Liver (tissue), 9 donors: ENCODE data around the gene ZNF410. TPM values are rescaled to one million over a fixed set of nuclear protein-coding genes. Genes with fewer than 3 reads are reported as not detected.

ENCODE experiments used
- DNase-seq: peaks from one replicate; pipeline ENCODE4 v3.0.0-alpha.2; 2017; ENCODE audit warnings: low spot score
- H3K27ac ChIP-seq, 2 donors: one replicate each; pipeline ENCODE4 v1.7.0; 2013; ENCODE audit warnings: inconsistent platforms in 2 of 2, low read length in 2 of 2, control low read depth in 1 of 2, low read depth in 1 of 2, mild to moderate bottlenecking in 1 of 2
- H3K27me3 ChIP-seq, 4 donors: one replicate each; pipeline versions ENCODE4 v1.6.1 to v1.7.0; 2013; ENCODE audit warnings: low read length in 3 of 4, inconsistent platforms in 1 of 4, mild to moderate bottlenecking in 1 of 4, moderate library complexity in 1 of 4; ENCODE audit not compliant: control insufficient read depth in 4 of 4, insufficient read depth in 4 of 4
- H3K36me3 ChIP-seq, 4 donors: one replicate each; pipeline versions ENCODE4 v1.6.1 to v1.7.0; 2013; ENCODE audit warnings: low read length in 3 of 4, mild to moderate bottlenecking in 3 of 4, low read depth in 1 of 4, moderate library complexity in 1 of 4; ENCODE audit not compliant: control insufficient read depth in 4 of 4, insufficient read depth in 3 of 4
- H3K4me1 ChIP-seq, 4 donors: one replicate each; pipeline versions ENCODE4 v1.6.1 to v1.7.0; 2013; ENCODE audit warnings: low read length in 3 of 4, mild to moderate bottlenecking in 3 of 4, moderate library complexity in 1 of 4; ENCODE audit not compliant: control insufficient read depth in 4 of 4, insufficient read depth in 4 of 4
- H3K4me3 ChIP-seq, 3 donors: one replicate each; pipeline versions ENCODE4 v1.6.1 to v1.7.0; 2013; ENCODE audit warnings: low read length in 3 of 3, control low read depth in 1 of 3, low read depth in 1 of 3, mild to moderate bottlenecking in 1 of 3
- H3K9ac ChIP-seq, 2 donors: one replicate each; pipeline ENCODE4 v1.7.0; 2013; ENCODE audit warnings: low read length in 2 of 2, mild to moderate bottlenecking in 2 of 2, moderate library complexity in 2 of 2, control low read depth in 1 of 2, low read depth in 1 of 2
- H3K9me3 ChIP-seq, 4 donors: one replicate each; pipeline versions ENCODE4 v1.6.1 to v1.7.0; 2013; ENCODE audit warnings: low read length in 3 of 4; ENCODE audit not compliant: control insufficient read depth in 4 of 4
- EGR1 ChIP-seq, 2 donors: IDR thresholded peaks; 2 replicates each; pipeline ENCODE4 v1.6.1; 2016 to 2018; ENCODE audit warnings: antibody characterized with exemption in 2 of 2, low read depth in 2 of 2
- FOXA1 ChIP-seq: IDR thresholded peaks from 2 replicates; pipeline ENCODE4 v1.6.1; 2016; ENCODE audit warnings: antibody characterized with exemption
- FOXA2 ChIP-seq: IDR thresholded peaks from 2 replicates; pipeline ENCODE4 v1.6.1; 2016; ENCODE audit warnings: antibody characterized with exemption
- GABPA ChIP-seq, 2 donors: IDR thresholded peaks in 1 of 2; conservative IDR thresholded peaks in 1 of 2; 2 replicates each; pipeline ENCODE4 v1.6.1; 2016; ENCODE audit warnings: antibody characterized with exemption in 2 of 2, mild to moderate bottlenecking in 1 of 2, moderate library complexity in 1 of 2
- HNF4A ChIP-seq, 2 donors: conservative IDR thresholded peaks; 2 replicates each; pipeline ENCODE4 v1.6.1; 2016; ENCODE audit warnings: antibody characterized with exemption in 2 of 2, mild to moderate bottlenecking in 2 of 2
- HNF4G ChIP-seq: IDR thresholded peaks from 2 replicates; pipeline ENCODE4 v1.6.1; 2016; ENCODE audit warnings: antibody characterized with exemption
- JUND ChIP-seq, 2 donors: IDR thresholded peaks; 2 replicates each; pipeline ENCODE4 v1.6.1; 2016; ENCODE audit warnings: antibody characterized with exemption in 2 of 2
- NR2F2 ChIP-seq: IDR thresholded peaks from 2 replicates; pipeline ENCODE4 v1.6.1; 2016; ENCODE audit warnings: antibody characterized with exemption
- RAD21 ChIP-seq, 2 donors: IDR thresholded peaks; 2 replicates each; pipeline ENCODE4 v1.6.1; 2016; ENCODE audit warnings: antibody characterized with exemption in 2 of 2, mild to moderate bottlenecking in 2 of 2
- RXRA ChIP-seq, 2 donors: IDR thresholded peaks; 2 replicates each; pipeline ENCODE4 v1.6.1; 2017 to 2018; ENCODE audit warnings: antibody characterized with exemption in 2 of 2, mild to moderate bottlenecking in 1 of 2
- SP1 ChIP-seq: IDR thresholded peaks from 2 replicates; pipeline ENCODE4 v1.6.1; 2018; ENCODE audit warnings: antibody characterized with exemption, mild to moderate bottlenecking
- TAF1 ChIP-seq: conservative IDR thresholded peaks from 2 replicates; pipeline ENCODE4 v1.6.1; 2016; ENCODE audit warnings: antibody characterized with exemption, mild to moderate bottlenecking
- YY1 ChIP-seq: IDR thresholded peaks from 2 replicates; pipeline ENCODE4 v1.6.1; 2016; ENCODE audit warnings: antibody characterized with exemption, mild to moderate bottlenecking
- WGBS: extraction: QIAGEN DNeasy Blood & Tissue Kit; methylation state at CpG from one replicate; pipeline ENCODE4 v1.1.7; 2013; 5-methylcytosine and 5-hydroxymethylcytosine counted together
- polyA plus RNA-seq, 2 donors: library from polyadenylated mRNA; stranded (reverse) in 1 of 2; unstranded in 1 of 2; fragments of 200-250 nt in 1 of 2; fragments of >200 nt in 1 of 2; fragmentation: Nextera tagmentation in 1 of 2; extraction: Ambion mirVana in 1 of 2; gene quantifications; one replicate each; pipeline versions ENCODE4 v1.2.1 to v1.2.3, GENCODE V29; 2013 to 2015
- total RNA-seq, 2 donors: library from RNA; depleted of rRNA; stranded (reverse); fragments of >200 nt; gene quantifications; one replicate each; pipeline ENCODE4 v1.2.3, GENCODE V29; 2014
- TF ChIP-seq, protein P1 (sequence below): IDR thresholded peaks from 2 replicates; pipeline ENCODE4 v1.6.1; 2016; ENCODE audit warnings: antibody characterized with exemption
- TF ChIP-seq, protein P2 (sequence below): IDR thresholded peaks from 2 replicates; pipeline ENCODE4 v1.6.1; 2016; ENCODE audit warnings: antibody characterized with exemption
- TF ChIP-seq, protein P3 (sequence below): IDR thresholded peaks from 2 replicates; pipeline ENCODE4 v1.6.1; 2016; ENCODE audit warnings: antibody characterized with exemption
- TF ChIP-seq, protein P4 (sequence below): IDR thresholded peaks from 2 replicates; pipeline ENCODE4 v1.6.1; 2016; ENCODE audit warnings: antibody characterized with exemption, mild to moderate bottlenecking
- TF ChIP-seq, protein P5 (sequence below): fragments of 150-350 bp; IDR thresholded peaks from 2 replicates; pipeline ENCODE4 v1.5.1; 2017; ENCODE audit warnings: improper control_type of control experiment, low read depth, low read length; ENCODE audit not compliant: missing input control
- donor health status: healthy.
- donor health status: healthy.
- donor health status: healthy.
- donor health status: healthy.
- donor health status: healthy.

The ZNF410 gene
- total and polyA plus RNA-seq, 4 donors, result 11.2 to 33.0 (median 21.6) TPM

DNA sequence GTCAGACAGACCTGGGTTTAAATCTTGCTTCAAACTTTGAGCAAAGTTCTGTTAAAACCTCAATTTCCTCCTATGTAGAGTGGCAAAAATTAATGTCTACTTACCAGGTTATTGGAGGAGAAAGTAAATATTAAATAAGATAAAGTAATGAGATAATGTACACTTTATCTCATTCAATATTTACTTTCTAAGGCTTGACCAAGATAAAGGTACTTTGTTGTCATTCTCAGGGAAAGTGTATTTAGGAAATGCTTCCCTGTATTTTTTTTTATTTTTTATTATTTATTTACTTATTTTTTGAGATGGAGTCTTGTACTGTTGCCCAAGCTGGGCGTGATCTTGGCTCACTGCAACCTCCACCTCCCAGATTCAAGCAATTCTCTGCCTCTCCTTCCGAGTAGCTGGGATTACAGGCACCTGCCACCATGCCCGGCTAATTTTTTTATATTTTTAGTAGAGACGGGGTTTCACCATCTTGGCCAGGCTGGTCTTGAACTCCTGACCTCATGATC, 58.6 kb downstream of the ZNF410 start:
- peaks cover 2 to 13% (median 6%) of the 10 kb centered on the region in 4 donors for H3K4me1 ChIP-seq
- no peak overlapping the region for H3K9ac ChIP-seq
- TF ChIP-seq, protein P1, sequence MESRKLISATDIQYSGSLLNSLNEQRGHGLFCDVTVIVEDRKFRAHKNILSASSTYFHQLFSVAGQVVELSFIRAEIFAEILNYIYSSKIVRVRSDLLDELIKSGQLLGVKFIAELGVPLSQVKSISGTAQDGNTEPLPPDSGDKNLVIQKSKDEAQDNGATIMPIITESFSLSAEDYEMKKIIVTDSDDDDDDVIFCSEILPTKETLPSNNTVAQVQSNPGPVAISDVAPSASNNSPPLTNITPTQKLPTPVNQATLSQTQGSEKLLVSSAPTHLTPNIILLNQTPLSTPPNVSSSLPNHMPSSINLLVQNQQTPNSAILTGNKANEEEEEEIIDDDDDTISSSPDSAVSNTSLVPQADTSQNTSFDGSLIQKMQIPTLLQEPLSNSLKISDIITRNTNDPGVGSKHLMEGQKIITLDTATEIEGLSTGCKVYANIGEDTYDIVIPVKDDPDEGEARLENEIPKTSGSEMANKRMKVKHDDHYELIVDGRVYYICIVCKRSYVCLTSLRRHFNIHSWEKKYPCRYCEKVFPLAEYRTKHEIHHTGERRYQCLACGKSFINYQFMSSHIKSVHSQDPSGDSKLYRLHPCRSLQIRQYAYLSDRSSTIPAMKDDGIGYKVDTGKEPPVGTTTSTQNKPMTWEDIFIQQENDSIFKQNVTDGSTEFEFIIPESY, result no peak
- no peak for TF ChIP-seq HNF4G
- H3K36me3 ChIP-seq, result peaks cover 0 to 16% (median 6%) of the 10 kb centered on the region in 4 donors
- H3K27ac ChIP-seq, result no peak overlapping the region
- no peak overlapping the region for H3K4me3 ChIP-seq
- WGBS, result 85% methylated on average over 4 of the region's 4 CpGs
- no peak for DNase-seq
- H3K9me3 ChIP-seq, result no peaks in the 10 kb centered on the region
- H3K27me3 ChIP-seq, result no peaks in the 10 kb centered on the region

DNA sequence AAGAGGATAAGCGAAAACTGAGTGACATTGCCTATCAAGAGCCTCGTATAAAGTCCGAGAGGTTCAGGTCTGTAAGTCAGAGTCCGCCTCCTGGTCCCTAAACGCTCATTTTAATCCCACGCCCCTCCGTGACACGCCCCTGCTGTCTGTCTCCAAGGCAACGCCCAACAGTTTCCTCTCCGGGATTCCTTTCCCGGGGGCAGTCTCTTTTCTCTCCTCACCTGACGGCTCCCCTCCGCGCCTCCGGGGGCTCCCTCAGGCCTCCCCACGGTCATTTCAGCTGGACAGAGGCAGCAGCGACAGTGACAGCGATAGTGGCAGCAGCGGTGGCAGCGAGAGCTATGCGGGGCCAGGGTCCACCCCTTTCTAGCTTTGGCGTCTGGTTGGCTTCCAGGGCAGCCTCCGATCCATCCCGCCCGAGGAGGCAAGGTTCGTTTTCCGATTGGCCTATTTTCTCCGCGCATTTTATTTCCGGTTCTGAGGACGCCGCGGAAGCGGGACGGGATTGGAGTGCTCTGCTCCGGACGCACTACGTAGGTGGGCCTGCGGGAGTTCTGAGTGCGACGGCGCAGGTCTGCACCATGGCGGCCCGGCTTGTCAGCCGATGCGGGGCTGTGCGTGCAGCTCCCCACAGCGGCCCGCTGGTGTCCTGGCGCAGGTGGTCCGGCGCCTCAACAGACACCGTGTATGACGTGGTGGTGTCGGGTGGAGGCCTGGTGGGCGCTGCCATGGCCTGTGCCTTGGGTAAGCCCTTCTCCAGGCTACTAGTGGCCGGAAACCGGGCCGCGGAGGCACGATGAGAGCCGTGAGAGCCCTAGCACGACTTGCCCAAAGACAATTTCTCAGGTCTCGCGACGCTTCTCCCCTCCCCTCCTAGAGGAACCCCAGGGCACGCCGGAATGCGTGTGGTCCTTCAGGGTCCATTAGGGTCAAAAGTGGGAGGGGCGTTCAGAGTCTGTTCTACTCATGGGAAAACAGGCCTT, 63.4 kb downstream of the ZNF410 start, which contains the start of the genes COQ6 and FAM161B:
Gene COQ6 (plus strand): TSS at position 551 of the 983 bp plus-strand sequence. CDS start 31 bp downstream, at position 582.
Gene FAM161B (minus strand): TSS at position 343 of the 983 bp plus-strand sequence. CDS start 68 bp downstream, at position 275.
- Histone ChIP-seq H3K4me3 (peak within 1 kb of the TSS; percentile 90 to 99 (median 92)), H3K27ac (peak within 1 kb of the TSS; percentile 85 to 92), H3K9ac (peak within 1 kb of the TSS; percentile 43 to 81), H3K9me3 (no peaks in the 10 kb centered on the region), H3K27me3 (no peaks in the 10 kb centered on the region), H3K36me3 (peaks cover 3 to 18% (median 10%) of the 10 kb centered on the region in 4 donors), H3K4me1 (peaks cover 5 to 17% (median 10%) of the 10 kb centered on the region in 4 donors)
- TF ChIP-seq RAD21 (IDR thresholded peaks at IDR 0.05), result peak in 1 of 2 donors; percentile 3
- TF ChIP-seq, protein P2, sequence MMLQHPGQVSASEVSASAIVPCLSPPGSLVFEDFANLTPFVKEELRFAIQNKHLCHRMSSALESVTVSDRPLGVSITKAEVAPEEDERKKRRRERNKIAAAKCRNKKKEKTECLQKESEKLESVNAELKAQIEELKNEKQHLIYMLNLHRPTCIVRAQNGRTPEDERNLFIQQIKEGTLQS, result no peak
- TF ChIP-seq, protein P1, result peak; percentile 79
- TF ChIP-seq JUND (IDR thresholded peaks at IDR 0.05), result no peak
- TF ChIP-seq, protein P3, sequence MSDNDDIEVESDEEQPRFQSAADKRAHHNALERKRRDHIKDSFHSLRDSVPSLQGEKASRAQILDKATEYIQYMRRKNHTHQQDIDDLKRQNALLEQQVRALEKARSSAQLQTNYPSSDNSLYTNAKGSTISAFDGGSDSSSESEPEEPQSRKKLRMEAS, result peak; percentile 87
- TF ChIP-seq NR2F2, result peak; percentile 10
- TF ChIP-seq GABPA (IDR thresholded peaks at IDR 0.05 in 1 of 2, conservative IDR thresholded peaks at IDR 0.05 in 1 of 2), result peak; percentile 58 to 93
- TF ChIP-seq TAF1, result peak; percentile 57
- peak; percentile 46 to 56 for TF ChIP-seq RXRA (IDR thresholded peaks at IDR 0.05)
- TF ChIP-seq HNF4G, result peak; percentile 88
- TF ChIP-seq, protein P4, sequence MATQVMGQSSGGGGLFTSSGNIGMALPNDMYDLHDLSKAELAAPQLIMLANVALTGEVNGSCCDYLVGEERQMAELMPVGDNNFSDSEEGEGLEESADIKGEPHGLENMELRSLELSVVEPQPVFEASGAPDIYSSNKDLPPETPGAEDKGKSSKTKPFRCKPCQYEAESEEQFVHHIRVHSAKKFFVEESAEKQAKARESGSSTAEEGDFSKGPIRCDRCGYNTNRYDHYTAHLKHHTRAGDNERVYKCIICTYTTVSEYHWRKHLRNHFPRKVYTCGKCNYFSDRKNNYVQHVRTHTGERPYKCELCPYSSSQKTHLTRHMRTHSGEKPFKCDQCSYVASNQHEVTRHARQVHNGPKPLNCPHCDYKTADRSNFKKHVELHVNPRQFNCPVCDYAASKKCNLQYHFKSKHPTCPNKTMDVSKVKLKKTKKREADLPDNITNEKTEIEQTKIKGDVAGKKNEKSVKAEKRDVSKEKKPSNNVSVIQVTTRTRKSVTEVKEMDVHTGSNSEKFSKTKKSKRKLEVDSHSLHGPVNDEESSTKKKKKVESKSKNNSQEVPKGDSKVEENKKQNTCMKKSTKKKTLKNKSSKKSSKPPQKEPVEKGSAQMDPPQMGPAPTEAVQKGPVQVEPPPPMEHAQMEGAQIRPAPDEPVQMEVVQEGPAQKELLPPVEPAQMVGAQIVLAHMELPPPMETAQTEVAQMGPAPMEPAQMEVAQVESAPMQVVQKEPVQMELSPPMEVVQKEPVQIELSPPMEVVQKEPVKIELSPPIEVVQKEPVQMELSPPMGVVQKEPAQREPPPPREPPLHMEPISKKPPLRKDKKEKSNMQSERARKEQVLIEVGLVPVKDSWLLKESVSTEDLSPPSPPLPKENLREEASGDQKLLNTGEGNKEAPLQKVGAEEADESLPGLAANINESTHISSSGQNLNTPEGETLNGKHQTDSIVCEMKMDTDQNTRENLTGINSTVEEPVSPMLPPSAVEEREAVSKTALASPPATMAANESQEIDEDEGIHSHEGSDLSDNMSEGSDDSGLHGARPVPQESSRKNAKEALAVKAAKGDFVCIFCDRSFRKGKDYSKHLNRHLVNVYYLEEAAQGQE, result peak; percentile 77
- no peak for TF ChIP-seq FOXA2
- TF ChIP-seq SP1, result peak; percentile 77
- peak; percentile 97 for TF ChIP-seq YY1
- TF ChIP-seq FOXA1, result no peak
- peak; percentile 44 to 55 for TF ChIP-seq EGR1 (IDR thresholded peaks at IDR 0.05; ENCODE audit: low read depth in 2 of 2)
- TF ChIP-seq, protein P5, sequence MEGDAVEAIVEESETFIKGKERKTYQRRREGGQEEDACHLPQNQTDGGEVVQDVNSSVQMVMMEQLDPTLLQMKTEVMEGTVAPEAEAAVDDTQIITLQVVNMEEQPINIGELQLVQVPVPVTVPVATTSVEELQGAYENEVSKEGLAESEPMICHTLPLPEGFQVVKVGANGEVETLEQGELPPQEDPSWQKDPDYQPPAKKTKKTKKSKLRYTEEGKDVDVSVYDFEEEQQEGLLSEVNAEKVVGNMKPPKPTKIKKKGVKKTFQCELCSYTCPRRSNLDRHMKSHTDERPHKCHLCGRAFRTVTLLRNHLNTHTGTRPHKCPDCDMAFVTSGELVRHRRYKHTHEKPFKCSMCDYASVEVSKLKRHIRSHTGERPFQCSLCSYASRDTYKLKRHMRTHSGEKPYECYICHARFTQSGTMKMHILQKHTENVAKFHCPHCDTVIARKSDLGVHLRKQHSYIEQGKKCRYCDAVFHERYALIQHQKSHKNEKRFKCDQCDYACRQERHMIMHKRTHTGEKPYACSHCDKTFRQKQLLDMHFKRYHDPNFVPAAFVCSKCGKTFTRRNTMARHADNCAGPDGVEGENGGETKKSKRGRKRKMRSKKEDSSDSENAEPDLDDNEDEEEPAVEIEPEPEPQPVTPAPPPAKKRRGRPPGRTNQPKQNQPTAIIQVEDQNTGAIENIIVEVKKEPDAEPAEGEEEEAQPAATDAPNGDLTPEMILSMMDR, result no peak
- TF ChIP-seq HNF4A (conservative IDR thresholded peaks at IDR 0.05), result peak; percentile 87 to 97
- WGBS, result under 1% methylated on average over 70 of the region's 70 CpGs
- DNase-seq, result peak; percentile 86
